LoVo (cell line): ENCODE measurements around the gene ABCC8.

ENCODE experiments used
- DNase-seq: peaks from one replicate; pipeline ENCODE4 v3.0.0-alpha.2; 2016; ENCODE audit warnings: low spot score

ABCC8 gene

GRCh38 chr11:17505146-17505545, 28.5 kb upstream of the ABCC8 start:
- DNase-seq = no peak

GRCh38 chr11:17504330-17505107, 27.9 kb upstream of the ABCC8 start:
- peak; percentile 60 for DNase-seq

GRCh38 chr11:17502630-17503029, 26.0 kb upstream of the ABCC8 start:
- no peak for DNase-seq

- no peak for DNase-seq
Measured at GRCh38 chr11:17500673-17501072, 24.0 kb upstream of the ABCC8 start.

GRCh38 chr11:17498475-17498874, 21.8 kb upstream of the ABCC8 start:
- no peak for DNase-seq

- DNase-seq = no peak
Measured at GRCh38 chr11:17498058-17498457, 21.4 kb upstream of the ABCC8 start.

- no peak for DNase-seq
Measured at GRCh38 chr11:17496406-17496805, 19.8 kb upstream of the ABCC8 start.

- no peak for DNase-seq
Measured at GRCh38 chr11:17494019-17494418, 17.4 kb upstream of the ABCC8 start.

- DNase-seq = no peak
Measured at GRCh38 chr11:17490938-17491337, 14.3 kb upstream of the ABCC8 start.

GRCh38 chr11:17490232-17490631, 13.6 kb upstream of the ABCC8 start:
- no peak for DNase-seq

GRCh38 chr11:17489751-17490150, 13.1 kb upstream of the ABCC8 start:
- no peak for DNase-seq

- no peak for DNase-seq
Measured at GRCh38 chr11:17488563-17488962, 11.9 kb upstream of the ABCC8 start.

GRCh38 chr11:17486646-17487045, 10.0 kb upstream of the ABCC8 start:
- DNase-seq = no peak

GRCh38 chr11:17483505-17483904, 6.9 kb upstream of the ABCC8 start:
- no peak for DNase-seq

GRCh38 chr11:17481905-17482304, 5.3 kb upstream of the ABCC8 start:
- no peak for DNase-seq

- peak; percentile 50 for DNase-seq
Measured at GRCh38 chr11:17479284-17480214, 2.9 kb upstream of the ABCC8 start.

GRCh38 chr11:17478070-17478469, 1.4 kb upstream of the ABCC8 start:
- no peak for DNase-seq

GRCh38 chr11:17477361-17477760, 716 bp upstream of the ABCC8 start:
- no peak for DNase-seq

- no peak for DNase-seq
Measured at GRCh38 chr11:17477084-17477333, 364 bp upstream of the ABCC8 start.

GRCh38 chr11:17475666-17476316, 854 bp downstream of the ABCC8 start:
- no peak for DNase-seq

- DNase-seq = peak; percentile 28
Measured at GRCh38 chr11:17473071-17473744, 3.4 kb downstream of the ABCC8 start.

- DNase-seq = no peak
Measured at GRCh38 chr11:17472467-17472866, 4.2 kb downstream of the ABCC8 start.
